PC-3 (cell line): ENCODE data around the gene EZR. TPM values are rescaled to one million over a fixed set of nuclear protein-coding genes. Genes with fewer than 3 reads are reported as not detected.

ENCODE experiments used
- ATAC-seq: fragments of 200-7000 bp; cut with Tn5 transposase; 2 replicates; pipeline ENCODE4 v1.9.1; 2020; ENCODE audit warnings: mild to moderate bottlenecking, moderate library complexity
- BruUV-seq: library from RNA; stranded (reverse); fragments of 400-500 nt; replicated peaks from 2 replicates; lab custom pipeline; 2021; lab: Mats Ljungman, UMichigan
- CTCF ChIA-PET: fragments of 300-600 bp; sonication (Branson Sonifier 250); formaldehyde crosslinking; loops from one replicate; lab custom pipeline; 2022; ENCODE audit warnings: antibody characterized with exemption; lab: Charles Lee
- POLR2A ChIA-PET: fragments of 300-600 bp; sonication (Branson Sonifier 250); formaldehyde crosslinking; loops from one replicate; lab custom pipeline; 2022; ENCODE audit warnings: antibody characterized with exemption; ENCODE audit not compliant: unreplicated experiment; lab: Charles Lee
- DNase-seq: peaks from one replicate; pipeline ENCODE4 v3.0.0-alpha.2; 2015
- H2AFZ ChIP-seq: fragments of 300-600 bp; sonication (generic); 2 replicates; pipeline ENCODE4 v1.6.0; 2016; ENCODE audit warnings: antibody characterized with exemption, low read length
- H3F3A ChIP-seq: fragments of 300-600 bp; sonication (generic); one replicate; pipeline ENCODE4 v1.6.0; 2017; ENCODE audit warnings: antibody characterized with exemption, low read length, control low read depth, mild to moderate bottlenecking; ENCODE audit not compliant: unreplicated experiment
- H3K27ac ChIP-seq: fragments of 300-600 bp; sonication (generic); 2 replicates; pipeline ENCODE4 v1.5.1; 2016; ENCODE audit warnings: mild to moderate bottlenecking, low read length
- H3K27me3 ChIP-seq: fragments of 300-600 bp; sonication (generic); 2 replicates; pipeline ENCODE4 v1.6.1; 2016; ENCODE audit warnings: low read length, mixed read lengths
- H3K36me3 ChIP-seq: fragments of 300-600 bp; sonication (generic); 2 replicates; pipeline ENCODE4 v1.6.1; 2016; ENCODE audit warnings: low read depth, mixed run types, low read length, mixed read lengths
- H3K4me1 ChIP-seq: fragments of 300-600 bp; sonication (generic); 2 replicates; pipeline ENCODE4 v1.5.1; 2016; ENCODE audit warnings: low read length; ENCODE audit not compliant: insufficient read depth
- H3K4me2 ChIP-seq: fragments of 300-600 bp; sonication (generic); 2 replicates; pipeline ENCODE4 v1.6.0; 2016; ENCODE audit warnings: low read length
- H3K4me3 ChIP-seq: fragments of 300-600 bp; sonication (generic); 2 replicates; pipeline ENCODE4 v1.5.1; 2016; ENCODE audit warnings: mild to moderate bottlenecking, low read length, mixed read lengths
- H3K79me2 ChIP-seq: fragments of 300-600 bp; sonication (generic); 2 replicates; pipeline ENCODE4 v1.6.1; 2017; ENCODE audit warnings: low read length, mixed read lengths
- H3K9ac ChIP-seq: fragments of 300-600 bp; sonication (generic); 2 replicates; pipeline ENCODE4 v1.6.0; 2016; ENCODE audit warnings: mild to moderate bottlenecking, low read length
- H3K9me2 ChIP-seq: fragments of 300-600 bp; sonication (generic); replicated peaks from 2 replicates; pipeline ENCODE4 v1.6.1; 2016; ENCODE audit warnings: mixed run types, low read length, mixed read lengths
- H3K9me3 ChIP-seq: fragments of 300-600 bp; sonication (generic); 2 replicates; pipeline ENCODE4 v1.6.1; 2016; ENCODE audit warnings: low read length, mixed read lengths
- H4K20me1 ChIP-seq: fragments of 300-600 bp; sonication (generic); 2 replicates; pipeline ENCODE4 v1.6.1; 2016; ENCODE audit warnings: low read length, mixed read lengths
- CTCF ChIP-seq: fragments of 300-600 bp; sonication (generic); conservative IDR thresholded peaks from 2 replicates; pipeline ENCODE4 v1.5.1; 2017; ENCODE audit warnings: antibody characterized with exemption, low read depth, mild to moderate bottlenecking, low read length
- EZH2 ChIP-seq: fragments of 300-600 bp; sonication (generic); IDR thresholded peaks from one replicate; pipeline ENCODE4 v1.6.1; 2017; ENCODE audit warnings: antibody characterized with exemption, mild to moderate bottlenecking, low read length; ENCODE audit not compliant: unreplicated experiment
- EZH2phosphoT487 ChIP-seq: fragments of 300-600 bp; sonication (generic); IDR thresholded peaks from 2 replicates; pipeline ENCODE4 v1.6.1; 2018; ENCODE audit warnings: mild to moderate bottlenecking, antibody characterized with exemption, low read length, borderline replicate concordance
- intact Hi-C: fragments of 100-400 bp; cut with micrococcal nuclease; formaldehyde crosslinking; loops from 2 replicates; pipeline ENCODE4 v1.9.0; 2023
- total RNA-seq: library from RNA; depleted of rRNA; stranded (reverse); fragments of >200 nt; gene quantifications from 2 replicates; pipeline ENCODE4 v1.2.3, GENCODE V29; 2014

EZR gene
- total RNA-seq, 1 experiment from 2014 or later, result 182 TPM

GRCh38 chr6:158761746-158762145, 57.4 kb downstream of the EZR start:
- H3K4me1 ChIP-seq, result no peaks in the 10 kb centered on the region
- no peaks in the 10 kb centered on the region for H3K79me2 ChIP-seq
- H3K36me3 ChIP-seq, result peaks cover 13% of the 10 kb centered on the region; the same call in 1 of the 2 replicates
- H3K9me2 ChIP-seq, result no peaks in the 10 kb centered on the region
- no peaks in the 10 kb centered on the region for H3F3A ChIP-seq
- no peaks in the 10 kb centered on the region for H3K9me3 ChIP-seq
- ATAC-seq (no peak), DNase-seq (no peak)
- no peaks in the 10 kb centered on the region for H3K27me3 ChIP-seq
- intact Hi-C loops, result loop anchor here (5.0 kb wide), 1 partner anchor 59 kb away; no protein-coding TSS in a partner anchor
- TF ChIP-seq EZH2, result no peak
- no peak for TF ChIP-seq EZH2phosphoT487
- no peak for TF ChIP-seq CTCF
- POLR2A ChIA-PET, result no interaction called here
- no peak overlapping the region for H3K4me2 ChIP-seq
- no peaks in the 10 kb centered on the region for H4K20me1 ChIP-seq
- H3K27ac ChIP-seq, result no peak overlapping the region
- H3K9ac ChIP-seq, result no peak overlapping the region
- no peak overlapping the region for H2AFZ ChIP-seq
- no peak overlapping the region for H3K4me3 ChIP-seq
- no TSS peak for BruUV-seq
- CTCF ChIA-PET, result interaction anchor here (0.5 kb wide), 1 partner anchor 722 kb away, joined by 6 read pairs; no protein-coding TSS in a partner anchor

GRCh38 chr6:158760618-158761250, 58.4 kb downstream of the EZR start:
- H4K20me1 ChIP-seq, result no peaks in the 10 kb centered on the region
- no peak for TF ChIP-seq EZH2
- TF ChIP-seq CTCF, result no peak
- TF ChIP-seq EZH2phosphoT487, result no peak
- intact Hi-C loops, result loop anchor here (5.0 kb wide), 1 partner anchor 58 kb away; no protein-coding TSS in a partner anchor
- peaks cover 4% of the 10 kb centered on the region; the same call in 1 of the 2 replicates for H3K36me3 ChIP-seq
- no peaks in the 10 kb centered on the region for H3K27me3 ChIP-seq
- no peak overlapping the region for H3K4me3 ChIP-seq
- no peak for ATAC-seq
- no peak overlapping the region for H3K27ac ChIP-seq
- H3F3A ChIP-seq, result no peaks in the 10 kb centered on the region
- H3K9ac ChIP-seq, result no peak overlapping the region
- no peak for DNase-seq
- no peaks in the 10 kb centered on the region for H3K9me3 ChIP-seq
- H3K4me2 ChIP-seq, result no peak overlapping the region
- CTCF ChIA-PET, result no interaction called here
- no peak overlapping the region for H2AFZ ChIP-seq
- POLR2A ChIA-PET, result no interaction called here
- no TSS peak for BruUV-seq
- H3K79me2 ChIP-seq, result no peaks in the 10 kb centered on the region
- no peaks in the 10 kb centered on the region for H3K4me1 ChIP-seq
- H3K9me2 ChIP-seq, result no peaks in the 10 kb centered on the region

- BruUV-seq, result no TSS peak
- H3K9me3 ChIP-seq, result no peaks in the 10 kb centered on the region
- ChIA-PET POLR2A (no interaction called here), CTCF (no interaction called here)
- no peak overlapping the region for H3K9ac ChIP-seq
- no peak overlapping the region for H2AFZ ChIP-seq
- ATAC-seq (no peak), DNase-seq (no peak)
- no peaks in the 10 kb centered on the region for H3K9me2 ChIP-seq
- no peaks in the 10 kb centered on the region for H3K4me1 ChIP-seq
- H3K36me3 ChIP-seq, result no peaks in the 10 kb centered on the region
- no peaks in the 10 kb centered on the region for H3K79me2 ChIP-seq
- TF ChIP-seq CTCF, result no peak
- no peak overlapping the region for H3K4me2 ChIP-seq
- intact Hi-C loops, result loop anchor here (5.0 kb wide), 1 partner anchor 58 kb away; no protein-coding TSS in a partner anchor
- no peak overlapping the region for H3K4me3 ChIP-seq
- H3F3A ChIP-seq, result no peaks in the 10 kb centered on the region
- H4K20me1 ChIP-seq, result no peaks in the 10 kb centered on the region
- no peaks in the 10 kb centered on the region for H3K27me3 ChIP-seq
- H3K27ac ChIP-seq, result no peak overlapping the region
Measured at GRCh38 chr6:158759966-158760617, 59.1 kb downstream of the EZR start.
